Smooth muscle cell (in vitro differentiated cells): Measurements from ENCODE around the gene HHIPL1. TPM values are rescaled to one million over a fixed set of nuclear protein-coding genes. Genes with fewer than 3 reads are reported as not detected.

ENCODE experiments used
- DNase-seq: peaks from one replicate; lab custom pipeline; 2025; ENCODE audit not compliant: unreplicated experiment; lab: John Stamatoyannopoulos, UW
- H2AFZ ChIP-seq: fragments of 200-600 bp; sonication (generic); 2 replicates; pipeline ENCODE4 v1.6.0; 2016; ENCODE audit warnings: antibody characterized with exemption, low read depth, mild to moderate bottlenecking
- H3F3A ChIP-seq: fragments of 200-600 bp; sonication (generic); 2 replicates; pipeline ENCODE4 v1.6.0; 2017; ENCODE audit warnings: antibody characterized with exemption, low read depth
- H3K27ac ChIP-seq: fragments of 200-600 bp; sonication (generic); 2 replicates; pipeline ENCODE4 v1.5.1; 2016; ENCODE audit warnings: low read depth, mild to moderate bottlenecking
- H3K27me3 ChIP-seq: fragments of 200-600 bp; sonication (generic); 2 replicates; pipeline ENCODE4 v1.6.1; 2016; ENCODE audit warnings: low read depth, mild to moderate bottlenecking
- H3K36me3 ChIP-seq: fragments of 200-600 bp; sonication (generic); 2 replicates; pipeline ENCODE4 v1.5.1; 2016; ENCODE audit warnings: low read depth
- H3K4me1 ChIP-seq: fragments of 200-600 bp; sonication (generic); 2 replicates; pipeline ENCODE4 v1.5.1; 2016; ENCODE audit warnings: low read depth
- H3K4me2 ChIP-seq: fragments of 200-600 bp; sonication (generic); 2 replicates; pipeline ENCODE4 v1.6.0; 2016; ENCODE audit warnings: mild to moderate bottlenecking
- H3K4me3 ChIP-seq: fragments of 200-600 bp; sonication (generic); 2 replicates; pipeline ENCODE4 v1.5.1; 2016; ENCODE audit warnings: mild to moderate bottlenecking
- H3K79me2 ChIP-seq: fragments of 200-600 bp; sonication (generic); 2 replicates; pipeline ENCODE4 v1.6.0; 2016; ENCODE audit warnings: low read depth, mild to moderate bottlenecking
- H3K9ac ChIP-seq: fragments of 200-600 bp; sonication (generic); 2 replicates; pipeline ENCODE4 v1.6.0; 2016; ENCODE audit warnings: low read depth
- H3K9me3 ChIP-seq: fragments of 200-600 bp; sonication (generic); replicated peaks from 2 replicates; pipeline ENCODE4 v1.5.1; 2016; ENCODE audit warnings: low read depth
- H4K20me1 ChIP-seq: fragments of 200-600 bp; sonication (generic); 2 replicates; pipeline ENCODE4 v1.6.0; 2016; ENCODE audit warnings: low read depth
- WGBS: methylation state at CpG from one replicate; pipeline ENCODE4 v1.1.7; 2016; ENCODE audit warnings: low lambda C conversion rate; 5-methylcytosine and 5-hydroxymethylcytosine counted together
- polyA plus RNA-seq: library from polyadenylated mRNA; unstranded; fragments of >200 nt; fragmentation: Nextera tagmentation; extraction: Ambion mirVana; gene quantifications from 2 replicates; pipeline ENCODE4 v1.2.1, GENCODE V29; 2016
- total RNA-seq: library from RNA; depleted of rRNA; stranded (reverse); fragments of >200 nt; gene quantifications from 2 replicates; pipeline ENCODE4 v1.2.3, GENCODE V29; 2014
- TF ChIP-seq, protein P1 (sequence below): fragments of 200-600 bp; sonication (generic); IDR thresholded peaks from 2 replicates; pipeline ENCODE4 v1.5.1; 2017; ENCODE audit warnings: borderline replicate concordance, mild to moderate bottlenecking, antibody characterized with exemption; ENCODE audit not compliant: insufficient read depth, poor library complexity, severe bottlenecking

Gene HHIPL1
- total and polyA plus RNA-seq, 2 experiments from 2014 or later = 9.6 to 11.9 TPM

DNA sequence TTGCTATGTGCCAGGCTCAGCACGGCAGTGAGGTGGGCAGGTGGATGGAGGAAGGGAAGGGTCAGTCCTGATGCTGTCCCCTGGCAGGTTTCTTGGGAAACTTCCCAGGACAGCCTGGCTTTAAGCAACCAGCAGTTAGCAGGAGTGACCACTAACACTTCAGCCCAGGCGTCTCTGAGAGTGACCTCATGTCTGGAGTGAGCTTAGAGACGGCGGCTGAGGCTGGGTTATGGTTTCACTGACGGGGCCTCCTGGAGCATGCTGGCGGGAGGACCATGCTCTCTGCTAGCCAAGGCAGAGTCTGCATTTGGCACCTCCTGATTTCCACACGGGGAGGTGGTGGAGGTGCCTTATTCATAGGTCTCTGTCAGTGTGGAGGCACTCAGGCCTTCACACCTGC is 2.5 kb downstream of the HHIPL1 start:
- no peaks in the 10 kb centered on the region for H3K79me2 ChIP-seq
- H3K4me2 ChIP-seq = peak overlapping the region; percentile 14
- no peak for DNase-seq
- H3F3A ChIP-seq = no peaks in the 10 kb centered on the region
- peak overlapping the region; percentile 39 for H3K9ac ChIP-seq
- H3K9me3 ChIP-seq = no peaks in the 10 kb centered on the region
- H4K20me1 ChIP-seq = no peaks in the 10 kb centered on the region
- H3K4me1 ChIP-seq = peaks cover 7% of the 10 kb centered on the region
- no peak overlapping the region for H3K4me3 ChIP-seq
- H3K27ac ChIP-seq = peak overlapping the region; percentile 77
- TF ChIP-seq, protein P1, sequence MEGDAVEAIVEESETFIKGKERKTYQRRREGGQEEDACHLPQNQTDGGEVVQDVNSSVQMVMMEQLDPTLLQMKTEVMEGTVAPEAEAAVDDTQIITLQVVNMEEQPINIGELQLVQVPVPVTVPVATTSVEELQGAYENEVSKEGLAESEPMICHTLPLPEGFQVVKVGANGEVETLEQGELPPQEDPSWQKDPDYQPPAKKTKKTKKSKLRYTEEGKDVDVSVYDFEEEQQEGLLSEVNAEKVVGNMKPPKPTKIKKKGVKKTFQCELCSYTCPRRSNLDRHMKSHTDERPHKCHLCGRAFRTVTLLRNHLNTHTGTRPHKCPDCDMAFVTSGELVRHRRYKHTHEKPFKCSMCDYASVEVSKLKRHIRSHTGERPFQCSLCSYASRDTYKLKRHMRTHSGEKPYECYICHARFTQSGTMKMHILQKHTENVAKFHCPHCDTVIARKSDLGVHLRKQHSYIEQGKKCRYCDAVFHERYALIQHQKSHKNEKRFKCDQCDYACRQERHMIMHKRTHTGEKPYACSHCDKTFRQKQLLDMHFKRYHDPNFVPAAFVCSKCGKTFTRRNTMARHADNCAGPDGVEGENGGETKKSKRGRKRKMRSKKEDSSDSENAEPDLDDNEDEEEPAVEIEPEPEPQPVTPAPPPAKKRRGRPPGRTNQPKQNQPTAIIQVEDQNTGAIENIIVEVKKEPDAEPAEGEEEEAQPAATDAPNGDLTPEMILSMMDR = no peak
- WGBS = 25% methylated on average over 7 of the region's 7 CpGs
- H2AFZ ChIP-seq = no peak overlapping the region
- H3K36me3 ChIP-seq = no peaks in the 10 kb centered on the region
- no peaks in the 10 kb centered on the region for H3K27me3 ChIP-seq

DNA sequence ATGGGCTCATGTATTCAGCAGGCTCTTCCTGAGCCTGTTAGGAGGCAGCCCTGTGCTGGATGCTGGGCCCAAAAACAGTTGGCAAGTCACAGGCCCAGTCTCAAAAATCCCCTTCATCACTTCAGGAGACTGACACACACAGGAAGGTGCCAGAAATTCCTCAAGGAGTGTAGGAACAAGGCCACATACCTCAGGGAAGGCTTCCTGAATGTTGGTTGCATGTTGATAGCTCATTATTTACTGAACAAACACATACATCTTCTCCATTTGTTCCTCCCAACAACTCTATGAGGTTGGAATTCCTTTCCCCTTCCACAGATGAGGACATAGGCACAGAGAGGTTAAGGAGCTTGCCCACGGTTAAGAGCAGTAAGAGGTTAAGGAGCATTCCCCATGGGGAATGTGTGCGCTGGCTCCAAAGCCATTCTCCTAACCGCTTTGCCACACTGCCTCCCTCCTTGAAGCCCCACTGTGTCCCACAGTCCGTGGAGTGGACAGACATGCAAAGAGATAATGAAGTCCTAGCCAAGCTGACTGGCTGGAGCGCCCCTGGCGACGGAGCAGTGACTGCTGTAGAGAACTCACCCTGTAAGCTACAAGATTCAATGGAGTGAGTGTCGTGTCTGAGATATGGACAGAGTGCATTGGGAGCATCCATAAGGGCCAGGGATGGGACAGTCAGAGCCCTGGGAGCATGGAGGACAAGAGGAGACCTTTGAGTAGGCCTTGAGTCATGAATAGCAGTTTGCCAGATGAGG is 3.3 kb downstream of the HHIPL1 start:
- no peaks in the 10 kb centered on the region for H3K9me3 ChIP-seq
- peaks cover 7% of the 10 kb centered on the region for H3K4me1 ChIP-seq
- WGBS = 93% methylated on average over 8 of the region's 8 CpGs

DNA sequence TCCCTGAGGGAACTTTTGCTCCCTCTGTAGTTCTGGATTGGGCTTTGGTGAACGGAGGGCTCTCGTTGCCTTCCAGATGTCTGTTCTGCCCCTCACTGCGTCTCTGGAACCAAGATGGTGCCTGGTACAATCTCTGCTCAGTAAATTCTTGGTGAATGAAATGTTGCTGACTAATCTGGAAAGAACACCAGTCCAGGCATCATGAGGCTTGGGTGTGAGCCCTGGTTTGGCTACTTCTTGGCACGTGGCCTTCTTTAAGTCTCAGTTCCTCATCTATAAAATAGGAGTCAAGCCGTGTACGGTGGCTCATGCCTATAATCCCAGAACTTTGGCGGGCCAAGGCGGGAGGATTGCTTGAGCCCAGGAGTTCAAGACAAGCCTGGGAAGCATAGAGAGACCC is 4.3 kb downstream of the HHIPL1 start:
- no peaks in the 10 kb centered on the region for H3F3A ChIP-seq
- no peak overlapping the region for H3K27ac ChIP-seq
- 71% methylated on average over 8 of the region's 8 CpGs for WGBS
- H3K4me1 ChIP-seq = peaks cover 7% of the 10 kb centered on the region
- H2AFZ ChIP-seq = no peak overlapping the region
- H3K9ac ChIP-seq = no peak overlapping the region
- no peaks in the 10 kb centered on the region for H3K36me3 ChIP-seq
- H3K4me3 ChIP-seq = no peak overlapping the region
- DNase-seq = no peak
- no peak overlapping the region for H3K4me2 ChIP-seq
- TF ChIP-seq, protein P1 = no peak
- no peaks in the 10 kb centered on the region for H3K9me3 ChIP-seq
- H3K27me3 ChIP-seq = no peaks in the 10 kb centered on the region
- no peaks in the 10 kb centered on the region for H3K79me2 ChIP-seq
- no peaks in the 10 kb centered on the region for H4K20me1 ChIP-seq

More for the DNA sequence above, 3.3 kb downstream of the HHIPL1 start:
- Histone ChIP-seq H4K20me1 (no peaks in the 10 kb centered on the region), H3K4me2 (peak overlapping the region; percentile 14), H3K27me3 (no peaks in the 10 kb centered on the region), H3F3A (no peaks in the 10 kb centered on the region), H3K4me3 (no peak overlapping the region), H3K36me3 (no peaks in the 10 kb centered on the region), H3K79me2 (no peaks in the 10 kb centered on the region), H2AFZ (no peak overlapping the region), H3K9ac (peak overlapping the region; percentile 39), H3K27ac (peak overlapping the region; percentile 77)
- DNase-seq = no peak
- TF ChIP-seq, protein P1 = no peak

DNA sequence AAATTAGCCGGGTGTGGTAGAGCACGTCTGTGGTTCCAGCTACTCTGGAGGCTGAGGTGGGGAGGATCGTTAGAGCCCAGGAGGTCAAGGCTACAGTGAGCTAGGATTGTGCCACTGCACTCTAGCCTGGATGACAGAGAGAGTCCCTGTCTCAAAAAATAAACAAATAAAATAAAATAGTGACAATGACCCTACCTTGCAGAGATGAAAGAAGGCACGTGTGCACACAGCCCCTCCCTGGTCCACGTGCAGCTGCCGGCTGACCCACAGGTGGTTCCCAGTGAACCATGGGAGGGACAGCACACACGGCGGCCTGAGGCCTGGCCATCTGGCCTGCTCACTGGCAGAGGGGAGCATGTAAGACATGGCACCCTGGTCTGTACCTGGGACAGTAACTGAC is 4.7 kb downstream of the HHIPL1 start:
- H3K36me3 ChIP-seq = no peaks in the 10 kb centered on the region
- no peak overlapping the region for H3K4me2 ChIP-seq
- H3K4me3 ChIP-seq = no peak overlapping the region
- TF ChIP-seq, protein P1 = no peak
- no peak for DNase-seq
- no peaks in the 10 kb centered on the region for H3K27me3 ChIP-seq
- H3K79me2 ChIP-seq = no peaks in the 10 kb centered on the region
- H3F3A ChIP-seq = no peaks in the 10 kb centered on the region
- WGBS = 89% methylated on average over 8 of the region's 8 CpGs
- no peak overlapping the region for H3K27ac ChIP-seq
- H2AFZ ChIP-seq = no peak overlapping the region
- H3K4me1 ChIP-seq = peaks cover 4% of the 10 kb centered on the region
- no peaks in the 10 kb centered on the region for H3K9me3 ChIP-seq
- no peak overlapping the region for H3K9ac ChIP-seq
- H4K20me1 ChIP-seq = no peaks in the 10 kb centered on the region
